Nephron progenitor cell (in vitro differentiated cells): ENCODE measurements around the gene FXYD2.

Experiments
- DNase-seq: peaks from one replicate; pipeline ENCODE4 v3.0.0; 2021
- H3K27ac Mint-ChIP-seq: 2 replicates; pipeline ENCODE4 v1.8.0; 2021; ENCODE audit warnings: mild to moderate bottlenecking, moderate library complexity, mixed read lengths
- H3K27me3 Mint-ChIP-seq: 2 replicates; pipeline ENCODE4 v1.8.0; 2021; ENCODE audit warnings: mild to moderate bottlenecking, low read depth, mixed read lengths; ENCODE audit not compliant: poor library complexity
- H3K36me3 Mint-ChIP-seq: 2 replicates; pipeline ENCODE4 v1.8.0; 2021; ENCODE audit warnings: low read depth, mixed read lengths
- H3K4me1 Mint-ChIP-seq: 2 replicates; pipeline ENCODE4 v1.8.0; 2021; ENCODE audit warnings: mixed read lengths
- H3K4me3 Mint-ChIP-seq: 2 replicates; pipeline ENCODE4 v1.8.0; 2021; ENCODE audit warnings: mild to moderate bottlenecking, moderate library complexity, mixed read lengths
- H3K9me3 Mint-ChIP-seq: 2 replicates; pipeline ENCODE4 v1.8.0; 2021; ENCODE audit warnings: mild to moderate bottlenecking, moderate library complexity, mixed read lengths
- CTCF ChIP-seq: fragments of 200-600 bp; sonication (generic); IDR thresholded peaks from 2 replicates; pipeline ENCODE4 v1.5.0; 2021; ENCODE audit warnings: antibody characterized with exemption

Gene FXYD2

GRCh38 chr11:117871160-117871559 lies 46.6 kb upstream of the FXYD2 start:
- Mint-ChIP-seq H3K9me3 (no peaks in the 10 kb centered on the region), H3K27me3 (peaks cover 51% of the 10 kb centered on the region), H3K36me3 (peaks cover under 1% of the 10 kb centered on the region), H3K27ac (no peak overlapping the region), H3K4me1 (peaks cover 90% of the 10 kb centered on the region), H3K4me3 (no peak overlapping the region)
- no peak for DNase-seq
- TF ChIP-seq CTCF: no peak

GRCh38 chr11:117870103-117870952 lies 45.8 kb upstream of the FXYD2 start:
- Mint-ChIP-seq H3K36me3 (peaks cover 5% of the 10 kb centered on the region), H3K27ac (peak overlapping the region; percentile 63), H3K4me1 (peaks cover 90% of the 10 kb centered on the region), H3K27me3 (peaks cover 49% of the 10 kb centered on the region), H3K9me3 (no peaks in the 10 kb centered on the region), H3K4me3 (peak overlapping the region; percentile 62)
- no peak for DNase-seq
- TF ChIP-seq CTCF: no peak

- peak overlapping the region; percentile 63 for H3K27ac Mint-ChIP-seq
Measured at GRCh38 chr11:117869604-117870003, 45.1 kb upstream of the FXYD2 start.

GRCh38 chr11:117868815-117869561 lies 44.4 kb upstream of the FXYD2 start:
- Mint-ChIP-seq H3K9me3 (no peaks in the 10 kb centered on the region), H3K4me1 (peaks cover 77% of the 10 kb centered on the region), H3K27ac (peak overlapping the region; percentile 89), H3K27me3 (peaks cover 41% of the 10 kb centered on the region), H3K4me3 (peak overlapping the region; percentile 64), H3K36me3 (peaks cover 5% of the 10 kb centered on the region)
- TF ChIP-seq CTCF: no peak
- no peak for DNase-seq

More at GRCh38 chr11:117869604-117870003, 45.1 kb upstream of the FXYD2 start:
- DNase-seq: no peak
- Mint-ChIP-seq H3K27me3 (peaks cover 46% of the 10 kb centered on the region), H3K36me3 (peaks cover 5% of the 10 kb centered on the region), H3K9me3 (no peaks in the 10 kb centered on the region), H3K4me1 (peaks cover 83% of the 10 kb centered on the region), H3K4me3 (peak overlapping the region; percentile 64)
- no peak for TF ChIP-seq CTCF

GRCh38 chr11:117868088-117868487 lies 43.5 kb upstream of the FXYD2 start:
- H3K27ac Mint-ChIP-seq: no peak overlapping the region
- peaks cover 5% of the 10 kb centered on the region for H3K36me3 Mint-ChIP-seq
- TF ChIP-seq CTCF: no peak
- H3K4me3 Mint-ChIP-seq: peak overlapping the region; percentile 56
- H3K27me3 Mint-ChIP-seq: peaks cover 32% of the 10 kb centered on the region
- DNase-seq: no peak
- peaks cover 75% of the 10 kb centered on the region for H3K4me1 Mint-ChIP-seq
- no peaks in the 10 kb centered on the region for H3K9me3 Mint-ChIP-seq
